ENCODE data around the gene HNF1B.
A peak's percentile ranks its signal among the peaks of the same experiment; 100 is the strongest.

Gene HNF1B

DNA sequence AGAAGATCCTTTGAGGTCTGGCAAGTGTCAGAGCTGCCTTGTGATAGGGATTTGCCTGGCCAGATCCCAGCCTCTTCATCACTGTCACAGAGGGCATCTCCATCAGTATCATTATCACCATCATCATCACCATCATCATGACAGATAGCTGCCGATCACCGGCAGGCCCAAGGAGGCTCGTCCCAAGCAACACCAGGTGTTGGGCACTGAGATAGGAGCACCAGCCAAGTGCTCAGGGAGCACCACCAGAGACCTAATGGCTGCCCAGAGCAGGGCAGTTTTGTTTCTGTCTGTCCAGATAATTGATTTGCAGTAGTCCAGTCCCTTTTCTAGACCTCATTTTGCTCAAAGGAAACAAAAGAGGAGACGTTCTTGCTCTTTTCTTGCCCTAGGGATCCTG lies 25.0 kb downstream of the HNF1B start:
- Mint-ChIP-seq H3K4me1 (peaks cover 35% of the 10 kb centered on the region), H3K27ac (no peak overlapping the region), H3K36me3 (ENCODE audit: low read depth) (no peaks in the 10 kb centered on the region), H3K4me3 (no peak overlapping the region), H3K27me3 (ENCODE audit: low read depth, poor library complexity) (peaks cover 12% of the 10 kb centered on the region), H3K9me3 (no peaks in the 10 kb centered on the region)
- TF ChIP-seq, protein P1, sequence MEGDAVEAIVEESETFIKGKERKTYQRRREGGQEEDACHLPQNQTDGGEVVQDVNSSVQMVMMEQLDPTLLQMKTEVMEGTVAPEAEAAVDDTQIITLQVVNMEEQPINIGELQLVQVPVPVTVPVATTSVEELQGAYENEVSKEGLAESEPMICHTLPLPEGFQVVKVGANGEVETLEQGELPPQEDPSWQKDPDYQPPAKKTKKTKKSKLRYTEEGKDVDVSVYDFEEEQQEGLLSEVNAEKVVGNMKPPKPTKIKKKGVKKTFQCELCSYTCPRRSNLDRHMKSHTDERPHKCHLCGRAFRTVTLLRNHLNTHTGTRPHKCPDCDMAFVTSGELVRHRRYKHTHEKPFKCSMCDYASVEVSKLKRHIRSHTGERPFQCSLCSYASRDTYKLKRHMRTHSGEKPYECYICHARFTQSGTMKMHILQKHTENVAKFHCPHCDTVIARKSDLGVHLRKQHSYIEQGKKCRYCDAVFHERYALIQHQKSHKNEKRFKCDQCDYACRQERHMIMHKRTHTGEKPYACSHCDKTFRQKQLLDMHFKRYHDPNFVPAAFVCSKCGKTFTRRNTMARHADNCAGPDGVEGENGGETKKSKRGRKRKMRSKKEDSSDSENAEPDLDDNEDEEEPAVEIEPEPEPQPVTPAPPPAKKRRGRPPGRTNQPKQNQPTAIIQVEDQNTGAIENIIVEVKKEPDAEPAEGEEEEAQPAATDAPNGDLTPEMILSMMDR (IDR thresholded peaks at IDR 0.05), result no peak
- DNase-seq, result no peak

DNA sequence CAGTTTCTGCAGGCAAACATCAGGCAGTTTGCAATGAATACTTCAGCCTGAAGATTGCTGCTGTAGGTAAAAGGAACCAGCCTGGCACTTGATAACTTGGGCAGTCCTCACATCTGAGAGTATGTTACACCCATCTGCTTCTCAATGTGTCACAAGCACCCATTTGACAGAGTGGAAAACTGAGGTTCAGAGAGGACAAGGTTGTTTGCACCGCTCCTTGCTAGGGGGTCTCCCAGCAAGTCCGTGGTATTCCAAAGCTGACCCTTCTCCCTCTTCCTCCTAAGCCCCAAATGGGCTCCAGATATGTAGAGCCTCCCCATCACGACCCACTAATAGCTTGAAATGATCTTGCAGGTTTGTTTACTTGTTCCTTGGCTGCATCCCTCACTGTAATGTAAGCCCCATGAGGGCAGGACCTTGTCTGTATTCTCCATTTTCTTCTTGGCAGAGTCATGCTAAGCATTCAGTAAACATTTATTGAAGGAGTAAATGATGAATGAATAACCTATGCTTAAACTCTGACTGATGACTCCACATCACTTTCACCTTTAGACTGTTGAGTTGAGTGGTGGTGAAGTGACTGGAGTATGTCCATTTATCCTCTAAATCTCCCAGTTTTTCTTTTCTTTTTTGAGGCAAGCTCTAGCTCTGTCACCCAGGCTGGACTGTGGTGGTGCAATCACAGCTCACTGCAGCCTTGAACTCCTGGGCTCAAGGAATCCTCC lies 26.4 kb downstream of the HNF1B start:
- H3K27ac Mint-ChIP-seq, result no peak overlapping the region
- H3K27me3 Mint-ChIP-seq (ENCODE audit: low read depth, poor library complexity), result peaks cover 21% of the 10 kb centered on the region
- H3K4me3 Mint-ChIP-seq, result no peak overlapping the region
- H3K4me1 Mint-ChIP-seq, result peaks cover 32% of the 10 kb centered on the region
- no peak for DNase-seq
- H3K9me3 Mint-ChIP-seq, result no peaks in the 10 kb centered on the region
- no peaks in the 10 kb centered on the region for H3K36me3 Mint-ChIP-seq (ENCODE audit: low read depth)
- TF ChIP-seq, protein P1 (IDR thresholded peaks at IDR 0.05), result no peak

DNA sequence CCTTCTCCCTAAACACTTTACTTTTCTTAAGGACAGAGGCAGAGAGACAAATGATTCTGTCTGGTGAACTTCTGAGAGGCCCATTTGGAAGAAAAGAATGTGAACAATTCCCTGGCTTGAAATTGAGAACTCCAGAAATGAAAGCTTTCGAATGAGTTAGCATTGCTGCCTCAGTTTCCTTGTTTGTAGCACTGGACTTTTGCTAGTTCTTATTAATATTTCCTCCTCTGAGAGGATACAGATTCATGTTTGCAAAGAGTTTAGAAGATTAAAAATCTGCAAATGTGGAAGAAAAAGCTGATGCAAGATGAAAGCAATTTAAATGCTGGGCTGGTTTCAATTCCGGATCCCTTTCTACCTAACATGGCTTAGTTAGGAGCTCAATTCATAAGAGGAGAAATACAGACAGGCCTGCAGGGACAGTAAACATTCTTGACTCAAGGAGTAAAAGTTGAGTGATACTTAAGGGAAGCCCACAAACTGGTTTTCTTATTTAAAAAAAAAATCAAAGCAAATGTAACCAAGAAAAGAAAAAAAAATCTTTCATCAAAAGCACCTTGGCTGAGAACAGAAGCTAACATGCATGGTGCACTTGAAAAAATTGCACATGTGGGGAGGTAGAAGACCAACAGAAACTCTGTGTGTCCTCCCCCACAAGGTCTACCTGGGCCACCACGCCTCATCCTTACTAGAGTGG lies 27.1 kb downstream of the HNF1B start:
- no peak overlapping the region for H3K27ac Mint-ChIP-seq
- H3K36me3 Mint-ChIP-seq (ENCODE audit: low read depth), result no peaks in the 10 kb centered on the region
- peaks cover 21% of the 10 kb centered on the region for H3K27me3 Mint-ChIP-seq (ENCODE audit: low read depth, poor library complexity)
- DNase-seq, result no peak
- peaks cover 32% of the 10 kb centered on the region for H3K4me1 Mint-ChIP-seq
- H3K9me3 Mint-ChIP-seq, result no peaks in the 10 kb centered on the region
- TF ChIP-seq, protein P1 (IDR thresholded peaks at IDR 0.05), result no peak
- H3K4me3 Mint-ChIP-seq, result no peak overlapping the region

DNA sequence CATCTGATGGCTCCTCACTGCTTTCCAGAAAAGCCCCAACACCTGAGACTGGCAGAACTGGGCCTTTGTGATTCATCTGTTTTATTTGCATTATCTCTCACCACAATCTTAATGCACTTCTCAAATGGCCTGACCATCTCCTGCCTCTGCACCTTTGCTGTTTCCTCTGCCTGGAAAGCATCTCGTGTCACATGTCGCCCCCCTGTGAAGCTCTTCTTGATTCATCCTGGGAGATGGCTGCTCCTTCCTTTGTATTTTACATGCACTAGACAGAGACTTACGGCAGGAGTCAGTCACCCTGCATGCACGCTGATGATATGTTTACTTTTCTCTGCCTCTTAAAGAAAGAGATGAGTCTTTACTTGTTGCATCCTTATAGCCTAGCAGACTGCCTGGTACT lies 30.0 kb downstream of the HNF1B start:
- Mint-ChIP-seq H3K4me1 (peaks cover 38% of the 10 kb centered on the region), H3K27me3 (ENCODE audit: low read depth, poor library complexity) (peaks cover 21% of the 10 kb centered on the region), H3K9me3 (no peaks in the 10 kb centered on the region), H3K27ac (peak overlapping the region; percentile 15), H3K4me3 (no peak overlapping the region), H3K36me3 (ENCODE audit: low read depth) (no peaks in the 10 kb centered on the region)
- TF ChIP-seq, protein P1 (IDR thresholded peaks at IDR 0.05), result no peak
- no peak for DNase-seq

DNA sequence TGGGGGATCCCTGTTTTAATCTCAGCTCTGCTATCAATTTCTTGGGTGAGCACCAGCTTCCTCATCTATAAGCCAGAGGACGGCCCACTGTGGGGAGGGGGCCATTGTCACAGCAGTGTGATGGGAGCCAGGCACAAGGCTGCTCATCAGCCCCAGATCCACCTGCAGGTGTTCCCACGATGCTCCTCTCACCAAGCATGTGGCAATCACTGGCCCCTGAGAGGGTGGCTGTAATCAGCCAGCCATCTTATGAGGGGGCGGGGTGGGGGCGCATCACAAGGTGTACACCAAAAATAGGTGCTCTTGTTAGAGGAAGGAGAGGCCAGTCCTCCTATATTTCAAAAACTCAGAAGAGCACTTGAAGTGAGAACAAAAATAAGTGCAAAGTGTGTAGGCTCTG lies 31.2 kb downstream of the HNF1B start:
- DNase-seq, result no peak
- Mint-ChIP-seq H3K27ac (no peak overlapping the region), H3K4me3 (no peak overlapping the region), H3K36me3 (ENCODE audit: low read depth) (no peaks in the 10 kb centered on the region), H3K4me1 (peaks cover 46% of the 10 kb centered on the region), H3K9me3 (no peaks in the 10 kb centered on the region), H3K27me3 (ENCODE audit: low read depth, poor library complexity) (peaks cover 21% of the 10 kb centered on the region)
- TF ChIP-seq, protein P1 (IDR thresholded peaks at IDR 0.05), result no peak

All from nephron progenitor cell (in vitro differentiated cells).